Measurements from ENCODE around the gene LDB2.

DNA sequence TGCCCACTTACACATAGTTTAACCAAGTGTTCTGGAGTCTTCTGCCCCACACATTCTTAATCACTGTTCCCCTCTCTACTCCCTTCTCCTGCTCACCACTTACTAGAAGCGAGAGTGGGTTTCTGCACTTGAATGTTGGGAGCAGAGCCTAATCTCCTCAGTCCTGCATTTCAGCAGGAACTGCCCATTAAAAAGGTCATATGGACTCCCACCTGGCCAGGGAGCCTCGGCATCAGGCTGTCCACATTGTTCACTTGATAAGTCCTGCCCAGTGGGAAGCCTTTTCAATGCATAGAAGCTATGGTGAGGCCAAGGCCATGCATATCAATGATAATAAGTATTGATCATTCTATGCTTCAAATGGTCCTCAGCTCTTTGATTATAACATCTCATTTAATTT is 144.3 kb downstream of the LDB2 start:
- TF ChIP-seq CTCF (conservative IDR thresholded peaks at IDR 0.05 in 1 of 2, IDR thresholded peaks at IDR 0.05 in 1 of 2; ENCODE audit: extremely low read depth in 1 of 2, insufficient read depth in 1 of 2, low read depth in 1 of 2, low read length in 2 of 2) = no peak
- TF ChIP-seq EZH2 (IDR thresholded peaks at IDR 0.05; ENCODE audit: borderline replicate concordance, low read length) = no peak
